Sigmoid colon (tissue), 7 donors: Measurements from ENCODE around the gene MCM9. TPM values are rescaled to one million over a fixed set of nuclear protein-coding genes. Genes with fewer than 3 reads are reported as not detected.

Experiments used
- DNase-seq: peaks from one replicate; pipeline ENCODE4 v3.0.0-alpha.2; 2019
- H3K27ac ChIP-seq, 4 donors: fragments of 200-600 bp; sonication (generic); one replicate each; pipeline ENCODE4 v1.5.1; 2016 to 2019; ENCODE audit warnings: mild to moderate bottlenecking in 1 of 4
- H3K27me3 ChIP-seq, 3 donors: fragments of 200-600 bp; sonication (generic); one replicate each; pipeline ENCODE4 v1.5.1; 2019; ENCODE audit warnings: mild to moderate bottlenecking in 1 of 3
- H3K36me3 ChIP-seq, 4 donors: fragments of 200-600 bp; sonication (generic); one replicate each; pipeline ENCODE4 v1.5.1; 2016 to 2019
- H3K4me1 ChIP-seq, 4 donors: fragments of 200-600 bp; sonication (generic); one replicate each; pipeline ENCODE4 v1.5.1; 2017 to 2019
- H3K4me3 ChIP-seq, 4 donors: fragments of 200-600 bp; sonication (generic); one replicate each; pipeline ENCODE4 v1.5.1; 2017 to 2019; ENCODE audit warnings: mild to moderate bottlenecking in 2 of 4, moderate library complexity in 1 of 4
- H3K9me3 ChIP-seq, 4 donors: fragments of 200-600 bp in 3 of 4; sonication (generic) in 3 of 4; one replicate each; pipeline versions ENCODE4 v1.5.1 to v1.6.1; 2013 to 2019
- EP300 ChIP-seq, 4 donors: sonication (generic); formaldehyde crosslinking; IDR thresholded peaks; one replicate each; pipeline ENCODE4 v1.6.1; 2017; ENCODE audit warnings: antibody characterized with exemption in 4 of 4
- POLR2A ChIP-seq, 2 donors: fragments of 450-650 bp; IDR thresholded peaks; one replicate each; pipeline ENCODE4 v1.6.1; 2016; ENCODE audit warnings: antibody characterized with exemption in 2 of 2, mild to moderate bottlenecking in 2 of 2, moderate library complexity in 2 of 2
- POLR2AphosphoS5 ChIP-seq, 4 donors: sonication (generic); formaldehyde crosslinking; IDR thresholded peaks; one replicate each; pipeline ENCODE4 v1.6.1; 2017; ENCODE audit warnings: antibody characterized with exemption in 4 of 4
- WGBS, 2 donors: extraction: QIAGEN DNeasy Blood & Tissue Kit; methylation state at CpG; one replicate each; pipeline ENCODE4 v1.1.7; 2013; 5-methylcytosine and 5-hydroxymethylcytosine counted together
- intact Hi-C: fragments of 100-400 bp; cut with DNase I; formaldehyde crosslinking; loops from one replicate; pipeline ENCODE4 v1.15.1; 2023
- polyA plus RNA-seq, 3 donors: library from polyadenylated mRNA; stranded (reverse); fragments of 200-250 nt; gene quantifications; one replicate each; pipeline ENCODE4 v1.2.3, GENCODE V29; 2013
- total RNA-seq, 4 donors: library from RNA; depleted of rRNA; stranded (reverse); fragments of >200 nt; gene quantifications; one replicate each; pipeline ENCODE4 v1.1.0, GENCODE V29; 2016
- TF ChIP-seq, protein P1 (sequence below), 4 experiments: fragments of 450-650 bp in 3 of 4; fragments of 200-600 bp in 1 of 4; IDR thresholded peaks; one replicate each; pipeline ENCODE4 v1.5.1; 2016 to 2019; ENCODE audit warnings: antibody characterized with exemption in 4 of 4, mild to moderate bottlenecking in 3 of 4, moderate library complexity in 2 of 4
- donor health status: healthy with polysubstance abuse.
- donor health status: Bipolar disorder and iron deficiency.
- donor health status: healthy.

The MCM9 gene
- total and polyA plus RNA-seq, 7 donors = 1.8 to 16.1 (median 10.2) TPM

DNA sequence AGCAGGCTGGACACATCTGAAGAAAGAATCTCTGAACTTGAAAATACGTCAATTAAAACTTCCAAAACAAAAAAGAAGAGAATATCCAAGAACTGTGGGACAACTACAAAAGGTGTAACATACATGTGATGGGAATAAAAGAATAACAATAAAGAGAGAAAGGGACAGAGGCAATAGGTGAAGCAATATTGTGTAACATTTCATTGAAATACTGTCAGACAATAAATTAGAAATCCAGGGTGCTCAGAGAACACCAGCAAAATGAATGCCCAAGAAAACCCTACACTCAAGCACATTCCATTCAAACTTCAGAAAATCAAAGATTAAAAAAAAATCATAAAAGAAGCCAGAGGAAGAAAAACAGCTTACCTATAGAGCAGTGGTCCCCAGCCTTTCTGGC lies 74.6 kb downstream of the MCM9 start:
- TF ChIP-seq POLR2A (IDR thresholded peaks at IDR 0.05) (no peak), POLR2AphosphoS5 (IDR thresholded peaks at IDR 0.05) (no peak), EP300 (IDR thresholded peaks at IDR 0.05) (no peak)
- TF ChIP-seq, protein P1, sequence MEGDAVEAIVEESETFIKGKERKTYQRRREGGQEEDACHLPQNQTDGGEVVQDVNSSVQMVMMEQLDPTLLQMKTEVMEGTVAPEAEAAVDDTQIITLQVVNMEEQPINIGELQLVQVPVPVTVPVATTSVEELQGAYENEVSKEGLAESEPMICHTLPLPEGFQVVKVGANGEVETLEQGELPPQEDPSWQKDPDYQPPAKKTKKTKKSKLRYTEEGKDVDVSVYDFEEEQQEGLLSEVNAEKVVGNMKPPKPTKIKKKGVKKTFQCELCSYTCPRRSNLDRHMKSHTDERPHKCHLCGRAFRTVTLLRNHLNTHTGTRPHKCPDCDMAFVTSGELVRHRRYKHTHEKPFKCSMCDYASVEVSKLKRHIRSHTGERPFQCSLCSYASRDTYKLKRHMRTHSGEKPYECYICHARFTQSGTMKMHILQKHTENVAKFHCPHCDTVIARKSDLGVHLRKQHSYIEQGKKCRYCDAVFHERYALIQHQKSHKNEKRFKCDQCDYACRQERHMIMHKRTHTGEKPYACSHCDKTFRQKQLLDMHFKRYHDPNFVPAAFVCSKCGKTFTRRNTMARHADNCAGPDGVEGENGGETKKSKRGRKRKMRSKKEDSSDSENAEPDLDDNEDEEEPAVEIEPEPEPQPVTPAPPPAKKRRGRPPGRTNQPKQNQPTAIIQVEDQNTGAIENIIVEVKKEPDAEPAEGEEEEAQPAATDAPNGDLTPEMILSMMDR (IDR thresholded peaks at IDR 0.05) = no peak
- WGBS, 2 donors = 98% methylated on average over 1 of the region's 1 CpG
- Histone ChIP-seq H3K9me3 (no peaks in the 10 kb centered on the region), H3K27me3 (no peaks in the 10 kb centered on the region), H3K27ac (no peak overlapping the region), H3K4me3 (no peak overlapping the region), H3K4me1 (peaks cover 0 to 14% (median 11%) of the 10 kb centered on the region in 4 donors), H3K36me3 (no peaks in the 10 kb centered on the region)
- intact Hi-C loops = no loop called here
- DNase-seq = no peak

GRCh38 chr6:118859517-118860064 lies 75.4 kb downstream of the MCM9 start:
- Histone ChIP-seq H3K4me3 (no peak overlapping the region), H3K36me3 (no peaks in the 10 kb centered on the region), H3K4me1 (peaks cover 0 to 6% (median 4%) of the 10 kb centered on the region in 4 donors), H3K27ac (no peak overlapping the region), H3K9me3 (no peaks in the 10 kb centered on the region), H3K27me3 (no peaks in the 10 kb centered on the region)
- intact Hi-C loops = no loop called here
- TF ChIP-seq POLR2AphosphoS5 (IDR thresholded peaks at IDR 0.05) (no peak), EP300 (IDR thresholded peaks at IDR 0.05) (no peak), POLR2A (IDR thresholded peaks at IDR 0.05) (no peak)
- TF ChIP-seq, protein P1 (IDR thresholded peaks at IDR 0.05) = no peak
- WGBS, 2 donors = 52 to 68% methylated on average over 3 of the region's 3 CpGs
- DNase-seq = no peak

- 89 to 94% methylated on average over 4 of the region's 4 CpGs for WGBS, 2 donors
Measured at GRCh38 chr6:118856301-118856700, 78.7 kb downstream of the MCM9 start.

GRCh38 chr6:118853408-118853807 lies 81.6 kb downstream of the MCM9 start:
- Histone ChIP-seq H3K4me1 (peaks cover 0 to 3% (median under 1%) of the 10 kb centered on the region in 4 donors), H3K9me3 (no peaks in the 10 kb centered on the region), H3K36me3 (no peaks in the 10 kb centered on the region), H3K27ac (no peak overlapping the region), H3K4me3 (no peak overlapping the region), H3K27me3 (no peaks in the 10 kb centered on the region)
- intact Hi-C loops = no loop called here
- TF ChIP-seq POLR2A (IDR thresholded peaks at IDR 0.05) (no peak), POLR2AphosphoS5 (IDR thresholded peaks at IDR 0.05) (no peak), EP300 (IDR thresholded peaks at IDR 0.05) (no peak)
- TF ChIP-seq, protein P1 (IDR thresholded peaks at IDR 0.05) = no peak
- no peak for DNase-seq
- WGBS, 2 donors = 97 to 98% methylated on average over 5 of the region's 5 CpGs

More at GRCh38 chr6:118856301-118856700, 78.7 kb downstream of the MCM9 start:
- H3K36me3 ChIP-seq = no peaks in the 10 kb centered on the region
- no peak for DNase-seq
- H3K4me3 ChIP-seq = no peak overlapping the region
- no peaks in the 10 kb centered on the region for H3K9me3 ChIP-seq
- no peaks in the 10 kb centered on the region for H3K27me3 ChIP-seq
- no peak overlapping the region for H3K27ac ChIP-seq
- no peaks in the 10 kb centered on the region for H3K4me1 ChIP-seq
- TF ChIP-seq, protein P1 (IDR thresholded peaks at IDR 0.05) = no peak
- TF ChIP-seq POLR2AphosphoS5 (IDR thresholded peaks at IDR 0.05) (no peak), EP300 (IDR thresholded peaks at IDR 0.05) (no peak), POLR2A (IDR thresholded peaks at IDR 0.05) (no peak)
- intact Hi-C loops = no loop called here

DNA sequence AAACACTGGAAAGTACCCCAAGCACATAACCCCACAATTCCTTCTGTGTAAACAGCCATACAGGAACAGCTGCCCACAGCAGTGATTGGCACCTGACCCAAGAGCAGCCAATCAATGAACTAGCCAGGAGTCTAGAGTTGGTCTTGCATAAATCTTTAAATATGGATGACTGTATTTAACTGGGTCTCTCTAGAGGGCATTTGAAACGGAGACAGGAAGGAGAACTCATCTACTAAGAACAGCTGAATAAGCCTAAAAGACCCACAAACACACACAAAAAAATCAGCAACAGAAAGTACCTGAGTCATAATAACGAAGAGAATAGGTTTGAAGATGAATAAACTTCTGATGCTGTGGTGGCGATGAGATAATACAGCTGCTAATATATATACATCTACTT lies 90.0 kb downstream of the MCM9 start:
- H3K4me1 ChIP-seq = peaks cover 0 to 5% (median 2%) of the 10 kb centered on the region in 4 donors
- no peak for DNase-seq
- H3K9me3 ChIP-seq = no peaks in the 10 kb centered on the region
- H3K36me3 ChIP-seq = no peaks in the 10 kb centered on the region
- WGBS, 2 donors = 73 to 90% methylated on average over 3 of the region's 3 CpGs
- H3K27me3 ChIP-seq = no peaks in the 10 kb centered on the region
- intact Hi-C loops = no loop called here
- H3K4me3 ChIP-seq = no peak overlapping the region
- H3K27ac ChIP-seq = no peak overlapping the region
- TF ChIP-seq EP300 (IDR thresholded peaks at IDR 0.05) = no peak
- TF ChIP-seq POLR2AphosphoS5 (IDR thresholded peaks at IDR 0.05) = no peak
